ENCODE data around the gene PDZRN3. TPM values are rescaled to one million over a fixed set of nuclear protein-coding genes. Genes with fewer than 3 reads are reported as not detected.

Gene PDZRN3
- total and polyA plus RNA-seq, 2 of the 13 experiments (the other 11 are each of a cell fraction or from before 2014, with no cell fraction given): not detected

- in situ Hi-C loops (cut with HindIII; ENCODE audit: extremely low pct_ligation_motif_present, low pct_unique_long_range_greater_than_20kb): loop anchor here (5.0 to 10.0 kb wide), 3 partner anchors 310 to 408 kb away; no protein-coding TSS in a partner anchor
- FAIRE-seq: no peak
- no peaks in the 10 kb centered on the region for H3K79me2 ChIP-seq (ENCODE audit: insufficient read depth, low read length)
- H3K4me1 ChIP-seq (ENCODE audit: insufficient read depth, low read length): no peaks in the 10 kb centered on the region
- H3K9ac ChIP-seq (ENCODE audit: insufficient read depth, low read depth, low read length): no peak overlapping the region
- BruUV-seq (replicated peaks): no TSS peak
- no peak for DNase-seq (ENCODE audit: low spot score)
- ATAC-seq: no peak
- ChIA-PET CTCF (ENCODE audit: low intra/inter-chr PET ratio, low total read pairs) (no interaction called here), POLR2A (no interaction called here)
- no peak overlapping the region for H3K4me3 ChIP-seq (replicated peaks in 1 of 3; ENCODE audit: insufficient read depth in 1 of 3, low read depth in 2 of 3, low read length in 3 of 3)
- 21% methylated on average over 4 of the region's 4 CpGs for WGBS (ENCODE audit: low lambda C conversion rate)
- intact Hi-C loops (cut with micrococcal nuclease; ENCODE audit: unreplicated experiment): no loop called here
- no peaks in the 10 kb centered on the region for H3K36me3 ChIP-seq (replicated peaks in 1 of 2; ENCODE audit: control insufficient read depth in 1 of 2, insufficient read depth in 2 of 2, low read length in 2 of 2)
- no peak overlapping the region for H3K27ac ChIP-seq (ENCODE audit: extremely low read length, insufficient read depth, low read length)
- no peaks in the 10 kb centered on the region for H3K9me3 ChIP-seq (ENCODE audit: low read length)
- H3K27me3 ChIP-seq (ENCODE audit: control insufficient read depth in 1 of 2, insufficient read depth in 2 of 2, low read length in 2 of 2): no peaks in the 10 kb centered on the region; a peak in 1 of 5 replicates
- H2AFZ ChIP-seq (ENCODE audit: low read length): no peak overlapping the region
- H3K4me2 ChIP-seq (ENCODE audit: low read depth, low read length): no peak overlapping the region
- H4K20me1 ChIP-seq (ENCODE audit: insufficient read depth, low read length): no peaks in the 10 kb centered on the region
- TF ChIP-seq SALL1 (CRISPR knock-in tag; IDR thresholded peaks at IDR 0.05) (no peak), GABPA (IDR thresholded peaks at IDR 0.05; ENCODE audit: low read depth, low read length) (no peak), GABPA (CRISPR knock-in tag; IDR thresholded peaks at IDR 0.05; ENCODE audit: low read depth) (no peak), PITX1 (CRISPR knock-in tag; IDR thresholded peaks at IDR 0.05) (no peak), HMG20A (CRISPR knock-in tag; IDR thresholded peaks at IDR 0.05; ENCODE audit: borderline replicate concordance) (no peak), FOXA1 (IDR thresholded peaks at IDR 0.05) (no peak), FOXA1 (CRISPR knock-in tag; IDR thresholded peaks at IDR 0.05) (no peak), ZFY (CRISPR knock-in tag; IDR thresholded peaks at IDR 0.05) (no peak), CHD4 (IDR thresholded peaks at IDR 0.05; ENCODE audit: borderline replicate concordance, low read length) (no peak), NCOA2 (CRISPR knock-in tag; IDR thresholded peaks at IDR 0.05) (no peak), SRY (CRISPR knock-in tag; IDR thresholded peaks at IDR 0.05) (no peak), ZNF784 (CRISPR knock-in tag; IDR thresholded peaks at IDR 0.05; ENCODE audit: borderline replicate concordance) (no peak), BCLAF1 (IDR thresholded peaks at IDR 0.05) (no peak), TCF7 (IDR thresholded peaks at IDR 0.05; ENCODE audit: low read depth) (no peak), KLF9 (CRISPR knock-in tag; IDR thresholded peaks at IDR 0.05; ENCODE audit: low read depth) (no peak), PHB2 (IDR thresholded peaks at IDR 0.05; ENCODE audit: partially characterized antibody) (no peak), MXD3 (CRISPR knock-in tag; IDR thresholded peaks at IDR 0.05) (no peak), ZNF547 (CRISPR knock-in tag; IDR thresholded peaks at IDR 0.05) (no peak)
These were observed 119.9 kb downstream of the PDZRN3 start for GRCh38 chr3:73504852-73505251.

All from HepG2 (cell line).